Esophagus squamous epithelium (tissue), 4 donors: ENCODE measurements around the gene UBE2K.

ENCODE experiments used
- CTCF ChIP-seq, 6 experiments: fragments of 450-650 bp in 4 of 6; fragments of 200-600 bp in 2 of 6; sonication (generic) in 2 of 6; IDR thresholded peaks; one replicate each; pipeline ENCODE4 v1.5.1; 2016 to 2019; ENCODE audit warnings: antibody characterized with exemption in 6 of 6, mild to moderate bottlenecking in 4 of 6, moderate library complexity in 4 of 6
- POLR2A ChIP-seq, 4 donors: fragments of 450-650 bp; IDR thresholded peaks; one replicate each; pipeline ENCODE4 v1.6.1; 2017; ENCODE audit warnings: antibody characterized with exemption in 4 of 4, mild to moderate bottlenecking in 4 of 4, moderate library complexity in 3 of 4

GRCh38 chr4:39770005-39770404, 72.1 kb downstream of the UBE2K start:
- TF ChIP-seq CTCF (IDR thresholded peaks at IDR 0.05) (no peak), POLR2A (IDR thresholded peaks at IDR 0.05) (no peak)
